ENCODE results near the gene PAN3.

DNA sequence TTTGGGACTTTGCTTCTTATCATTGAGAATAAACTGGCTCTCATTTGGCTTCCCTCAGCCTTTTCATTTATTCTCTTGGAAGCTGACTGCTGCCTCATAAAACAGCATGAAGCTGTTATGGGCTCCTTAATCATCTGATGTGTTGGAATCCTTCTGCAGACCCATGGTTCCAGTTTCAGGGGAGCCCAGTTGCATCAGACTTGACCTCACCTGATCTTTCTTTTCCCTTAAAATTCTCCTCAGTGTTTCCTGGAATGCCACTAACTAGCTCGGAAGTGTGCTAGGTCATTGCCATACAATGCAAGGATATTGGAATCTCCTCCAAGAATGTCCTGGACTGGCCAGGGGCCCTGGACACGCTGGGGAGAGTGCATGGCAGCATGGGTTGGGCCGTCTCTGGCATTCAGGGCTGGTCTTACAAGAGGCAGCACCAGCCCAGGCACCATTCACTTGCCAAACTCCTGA, 197.9 kb downstream of the PAN3 start:
- no peak for TF ChIP-seq CTCF (IDR thresholded peaks at IDR 0.05; ENCODE audit: low read length)
- no peak for TF ChIP-seq EZH2 (IDR thresholded peaks at IDR 0.05; ENCODE audit: borderline replicate concordance, low read length)

Data from OCI-LY1 (cell line).